Activated CD4-positive, alpha-beta T cell treated with anti-CD3 and anti-CD28 coated beads, Interleukin-2, amount 10 ng/mL, durations not matched to agents 24 days and 14 days (primary cell): ENCODE measurements around the gene CCDC89. TPM values are rescaled to one million over a fixed set of nuclear protein-coding genes. Genes with fewer than 3 reads are reported as not detected.

Experiments used
- DNase-seq: peaks from one replicate; pipeline ENCODE4 v3.0.0; 2022
- H3K27ac Mint-ChIP-seq: one replicate; pipeline ENCODE4 v1.8.0; 2022; ENCODE audit warnings: mild to moderate bottlenecking, mixed read lengths
- H3K27me3 Mint-ChIP-seq: one replicate; pipeline ENCODE4 v1.8.0; 2022; ENCODE audit warnings: mixed read lengths
- H3K36me3 Mint-ChIP-seq: one replicate; pipeline ENCODE4 v1.8.0; 2022; ENCODE audit warnings: low read depth, mild to moderate bottlenecking, mixed read lengths
- H3K4me1 Mint-ChIP-seq: one replicate; pipeline ENCODE4 v1.8.0; 2021; ENCODE audit warnings: mixed read lengths
- H3K4me3 Mint-ChIP-seq: one replicate; pipeline ENCODE4 v1.8.0; 2022; ENCODE audit warnings: mild to moderate bottlenecking, moderate library complexity, mixed read lengths
- H3K9me3 Mint-ChIP-seq: one replicate; pipeline ENCODE4 v1.8.0; 2021; ENCODE audit warnings: mixed read lengths
- intact Hi-C: fragments of 100-400 bp; cut with micrococcal nuclease; formaldehyde crosslinking; loops from one replicate; pipeline ENCODE4 v1.15.1; 2023
- total RNA-seq: library from RNA; stranded (reverse); gene quantifications from 2 replicates; pipeline ENCODE4 v1.2.3, GENCODE V29; 2022

The CCDC89 gene
- total RNA-seq: 0.14 TPM in 1 of 2 replicates, not detected in the other

GRCh38 chr11:85685820-85686459 is at the start of gene CCDC89:
Gene CCDC89, minus strand, starts transcription at chr11:85686195. Its CDS starts 65 bp downstream, at chr11:85686130.
- Mint-ChIP-seq H3K27ac (no peak within 1 kb of the TSS), H3K27me3 (peaks cover 2% of the 10 kb centered on the region), H3K9me3 (no peaks in the 10 kb centered on the region), H3K4me3 (no peak within 1 kb of the TSS), H3K36me3 (peaks cover 12% of the 10 kb centered on the region), H3K4me1 (peaks cover 19% of the 10 kb centered on the region)
- intact Hi-C loops: no loop called here
- no peak for DNase-seq

- DNase-seq: no peak
- peaks cover 10% of the 10 kb centered on the region for H3K9me3 Mint-ChIP-seq
- intact Hi-C loops: no loop called here
- no peaks in the 10 kb centered on the region for H3K27me3 Mint-ChIP-seq
- no peak overlapping the region for H3K4me3 Mint-ChIP-seq
- H3K27ac Mint-ChIP-seq: no peak overlapping the region
- peaks cover 64% of the 10 kb centered on the region for H3K36me3 Mint-ChIP-seq
- peaks cover 7% of the 10 kb centered on the region for H3K4me1 Mint-ChIP-seq
Observed at GRCh38 chr11:85732965-85733364, 47.0 kb upstream of the CCDC89 start.

- DNase-seq: peak; percentile 36
- Mint-ChIP-seq H3K27ac (no peak overlapping the region), H3K27me3 (no peaks in the 10 kb centered on the region), H3K4me3 (no peak overlapping the region), H3K9me3 (peaks cover 26% of the 10 kb centered on the region), H3K36me3 (peaks cover 57% of the 10 kb centered on the region), H3K4me1 (peaks cover 3% of the 10 kb centered on the region)
- intact Hi-C loops: no loop called here
Observed at GRCh38 chr11:85726381-85726780, 40.4 kb upstream of the CCDC89 start.

GRCh38 chr11:85725510-85726258 is 39.7 kb upstream of the CCDC89 start:
- no peak overlapping the region for H3K4me3 Mint-ChIP-seq
- H3K36me3 Mint-ChIP-seq: peaks cover 54% of the 10 kb centered on the region
- intact Hi-C loops: no loop called here
- H3K27me3 Mint-ChIP-seq: no peaks in the 10 kb centered on the region
- no peak for DNase-seq
- peaks cover 23% of the 10 kb centered on the region for H3K9me3 Mint-ChIP-seq
- H3K4me1 Mint-ChIP-seq: peaks cover 3% of the 10 kb centered on the region
- no peak overlapping the region for H3K27ac Mint-ChIP-seq

GRCh38 chr11:85724748-85725465 is 38.9 kb upstream of the CCDC89 start:
- H3K27me3 Mint-ChIP-seq: no peaks in the 10 kb centered on the region
- H3K4me3 Mint-ChIP-seq: no peak overlapping the region
- H3K36me3 Mint-ChIP-seq: peaks cover 52% of the 10 kb centered on the region
- H3K27ac Mint-ChIP-seq: no peak overlapping the region
- intact Hi-C loops: no loop called here
- peaks cover 16% of the 10 kb centered on the region for H3K9me3 Mint-ChIP-seq
- H3K4me1 Mint-ChIP-seq: peaks cover 3% of the 10 kb centered on the region
- no peak for DNase-seq

- Mint-ChIP-seq H3K9me3 (peaks cover 16% of the 10 kb centered on the region), H3K36me3 (peaks cover 49% of the 10 kb centered on the region), H3K4me1 (peaks cover 5% of the 10 kb centered on the region)
Observed at GRCh38 chr11:85723088-85723487, 37.1 kb upstream of the CCDC89 start.

GRCh38 chr11:85721191-85721590 is 35.2 kb upstream of the CCDC89 start:
- no peak for DNase-seq
- H3K27me3 Mint-ChIP-seq: no peaks in the 10 kb centered on the region
- intact Hi-C loops: no loop called here
- H3K27ac Mint-ChIP-seq: no peak overlapping the region
- H3K4me3 Mint-ChIP-seq: no peak overlapping the region
- H3K9me3 Mint-ChIP-seq: peaks cover 9% of the 10 kb centered on the region
- H3K36me3 Mint-ChIP-seq: peaks cover 36% of the 10 kb centered on the region
- peaks cover 9% of the 10 kb centered on the region for H3K4me1 Mint-ChIP-seq

More at GRCh38 chr11:85723088-85723487, 37.1 kb upstream of the CCDC89 start:
- Mint-ChIP-seq H3K27me3 (no peaks in the 10 kb centered on the region), H3K27ac (no peak overlapping the region), H3K4me3 (no peak overlapping the region)
- DNase-seq: peak; percentile 34
- intact Hi-C loops: no loop called here

GRCh38 chr11:85718991-85719807 is 33.2 kb upstream of the CCDC89 start:
- Mint-ChIP-seq H3K4me1 (peaks cover 5% of the 10 kb centered on the region), H3K36me3 (peaks cover 24% of the 10 kb centered on the region), H3K27ac (no peak overlapping the region), H3K27me3 (no peaks in the 10 kb centered on the region), H3K9me3 (peaks cover 2% of the 10 kb centered on the region), H3K4me3 (no peak overlapping the region)
- DNase-seq: no peak
- intact Hi-C loops: loop anchor here (10.0 kb wide), 1 partner anchor 1044 kb away; no protein-coding TSS in a partner anchor

GRCh38 chr11:85718126-85718943 is 32.3 kb upstream of the CCDC89 start:
- intact Hi-C loops: loop anchor here (10.0 kb wide), 1 partner anchor 1044 kb away; no protein-coding TSS in a partner anchor

GRCh38 chr11:85717429-85717828 is 31.4 kb upstream of the CCDC89 start:
- H3K4me3 Mint-ChIP-seq: no peak overlapping the region
- DNase-seq: no peak
- peaks cover 5% of the 10 kb centered on the region for H3K4me1 Mint-ChIP-seq
- no peaks in the 10 kb centered on the region for H3K9me3 Mint-ChIP-seq
- H3K27me3 Mint-ChIP-seq: no peaks in the 10 kb centered on the region
- intact Hi-C loops: loop anchor here (10.0 kb wide), 1 partner anchor 1043 kb away; no protein-coding TSS in a partner anchor
- no peak overlapping the region for H3K27ac Mint-ChIP-seq
- H3K36me3 Mint-ChIP-seq: peaks cover 23% of the 10 kb centered on the region

More at GRCh38 chr11:85718126-85718943, 32.3 kb upstream of the CCDC89 start:
- Mint-ChIP-seq H3K4me1 (peaks cover 5% of the 10 kb centered on the region), H3K27ac (no peak overlapping the region), H3K4me3 (no peak overlapping the region), H3K36me3 (peaks cover 23% of the 10 kb centered on the region), H3K27me3 (no peaks in the 10 kb centered on the region), H3K9me3 (no peaks in the 10 kb centered on the region)
- DNase-seq: no peak

GRCh38 chr11:85712953-85713352 is 27.0 kb upstream of the CCDC89 start:
- intact Hi-C loops: loop anchor here (10.0 kb wide), 1 partner anchor 1038 kb away; no protein-coding TSS in a partner anchor
- Mint-ChIP-seq H3K27ac (no peak overlapping the region), H3K36me3 (peaks cover 15% of the 10 kb centered on the region), H3K27me3 (no peaks in the 10 kb centered on the region), H3K4me1 (peaks cover 3% of the 10 kb centered on the region), H3K4me3 (no peak overlapping the region), H3K9me3 (no peaks in the 10 kb centered on the region)
- no peak for DNase-seq

GRCh38 chr11:85710917-85711316 is 24.9 kb upstream of the CCDC89 start:
- H3K27ac Mint-ChIP-seq: no peak overlapping the region
- H3K27me3 Mint-ChIP-seq: no peaks in the 10 kb centered on the region
- no peaks in the 10 kb centered on the region for H3K9me3 Mint-ChIP-seq
- intact Hi-C loops: loop anchor here (10.0 kb wide), 1 partner anchor 1036 kb away; no protein-coding TSS in a partner anchor
- H3K4me1 Mint-ChIP-seq: no peaks in the 10 kb centered on the region
- H3K4me3 Mint-ChIP-seq: no peak overlapping the region
- no peak for DNase-seq
- H3K36me3 Mint-ChIP-seq: peaks cover 26% of the 10 kb centered on the region
